CD1c-positive myeloid dendritic cell (primary cell): ENCODE results near the gene CNPY4.

Experiments
- DNase-seq: peaks from one replicate; pipeline ENCODE4 v3.0.0-alpha.2; 2016; ENCODE audit errors: extremely low spot score

Gene CNPY4

DNA sequence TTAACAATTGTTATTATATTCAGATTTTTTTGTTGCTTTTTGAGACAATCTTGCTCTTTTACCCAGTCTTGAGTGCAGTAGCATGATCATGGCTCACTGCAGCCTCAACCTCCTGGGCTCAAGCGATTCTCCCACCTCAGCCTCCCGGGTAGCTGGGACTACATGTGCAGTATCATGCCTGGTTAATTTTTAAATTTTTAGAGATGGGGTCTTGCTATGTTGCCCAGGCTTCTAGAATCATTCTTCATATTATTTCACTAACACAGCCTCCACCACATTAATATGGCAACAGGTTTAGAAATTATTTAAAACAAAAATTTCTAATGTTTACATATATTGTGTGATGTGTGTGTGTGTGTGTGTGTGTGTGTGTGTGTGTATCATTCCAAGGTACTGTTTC, 27.8 kb downstream of the CNPY4 start:
- DNase-seq = no peak

GRCh38 chr7:100148225-100148558, 28.8 kb downstream of the CNPY4 start:
- DNase-seq = no peak

GRCh38 chr7:100148559-100149328, 29.3 kb downstream of the CNPY4 start, which contains the start of gene LAMTOR4:
TSS of gene LAMTOR4 (plus strand) at chr7:100148918. CDS start at chr7:100148973, 55 bp downstream.
- peak; percentile 98 for DNase-seq

DNA sequence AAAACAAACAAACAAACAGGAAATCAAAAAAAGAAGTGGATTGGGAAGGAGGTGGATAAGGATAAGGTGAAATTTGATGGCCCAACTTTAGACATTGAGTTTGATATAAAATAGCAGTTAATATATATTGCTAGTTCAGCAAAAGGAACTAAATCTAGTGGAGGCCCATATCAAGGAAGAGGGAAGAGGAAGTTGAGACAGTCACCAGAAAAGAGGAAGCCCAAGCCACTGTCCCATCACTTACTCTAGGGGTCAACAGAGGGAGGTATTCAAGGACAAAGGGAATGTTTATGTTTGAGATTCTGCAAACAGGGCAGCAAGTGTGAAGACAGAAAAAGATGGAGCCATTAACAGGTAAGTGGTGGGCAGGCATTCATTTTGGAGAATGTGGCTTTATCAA, 33.0 kb downstream of the CNPY4 start:
- peak; percentile 72 for DNase-seq

GRCh38 chr7:100152937-100153666, 33.7 kb downstream of the CNPY4 start:
- no peak for DNase-seq

- DNase-seq = no peak
These were observed 34.5 kb downstream of the CNPY4 start for GRCh38 chr7:100153708-100154535.

- no peak for DNase-seq
These were observed 35.4 kb downstream of the CNPY4 start for GRCh38 chr7:100154651-100155491.

GRCh38 chr7:100155553-100156317, 36.3 kb downstream of the CNPY4 start:
- no peak for DNase-seq

DNA sequence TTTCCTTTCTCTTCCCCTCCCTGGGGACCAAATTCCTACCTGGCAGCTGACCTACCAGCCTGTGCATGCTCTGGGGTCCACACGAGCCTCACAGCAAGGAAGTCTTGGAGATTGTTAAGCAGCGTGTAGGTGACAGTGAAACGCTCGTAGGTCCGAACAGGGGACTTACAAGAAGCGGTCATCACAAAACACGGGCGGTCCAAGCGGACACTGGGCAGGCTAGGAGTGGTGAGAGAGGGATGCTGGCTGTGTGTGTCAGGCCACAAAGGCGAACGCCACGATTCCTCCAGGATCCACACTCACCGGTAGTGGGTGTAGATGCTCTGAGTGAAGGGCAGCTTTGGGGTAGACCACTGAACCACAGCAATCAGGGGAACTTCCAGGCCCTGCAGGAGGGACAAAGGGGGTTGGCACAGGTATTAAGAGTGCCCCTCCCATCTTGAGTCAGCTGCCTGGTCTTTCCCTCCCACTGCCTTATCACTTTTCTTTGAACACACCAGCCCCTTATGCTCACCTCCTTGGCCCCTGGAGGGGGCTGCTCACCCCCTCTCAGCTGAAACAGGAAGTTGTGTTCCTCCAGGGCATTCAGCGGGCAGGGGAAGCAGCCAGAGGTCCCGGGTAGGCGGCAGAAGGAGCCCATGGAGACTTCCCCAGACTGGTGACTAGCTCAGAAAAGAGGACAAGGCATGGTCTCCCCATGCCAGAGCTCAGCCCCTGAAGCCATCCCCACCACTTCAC, 37.1 kb downstream of the CNPY4 start:
- DNase-seq = peak; percentile 75

DNA sequence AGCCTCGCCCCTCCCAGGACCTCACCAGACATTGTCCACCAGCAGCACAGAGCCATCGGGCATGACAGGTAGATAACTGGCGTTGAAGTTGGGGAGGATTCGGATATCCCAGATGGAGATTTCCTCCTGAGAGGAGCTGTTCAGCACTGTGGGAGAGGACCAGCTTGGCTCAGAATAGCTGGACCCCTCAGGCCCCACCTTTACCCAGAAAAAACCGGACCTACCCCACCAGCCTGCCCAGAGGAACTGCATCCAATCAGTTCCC, 37.6 kb downstream of the CNPY4 start:
- DNase-seq = no peak

GRCh38 chr7:100157334-100158228, 38.1 kb downstream of the CNPY4 start:
- DNase-seq = peak; percentile 67

GRCh38 chr7:100158229-100159098, 39.0 kb downstream of the CNPY4 start, which contains the start of gene TRAPPC14:
TSS of gene TRAPPC14 (minus strand) at chr7:100158723. CDS start at chr7:100158499, 224 bp downstream.
- peak; percentile 89 for DNase-seq

GRCh38 chr7:100159099-100159623, 39.7 kb downstream of the CNPY4 start:
- DNase-seq = no peak

- no peak for DNase-seq
These were observed 40.6 kb downstream of the CNPY4 start for GRCh38 chr7:100160067-100160466.

DNA sequence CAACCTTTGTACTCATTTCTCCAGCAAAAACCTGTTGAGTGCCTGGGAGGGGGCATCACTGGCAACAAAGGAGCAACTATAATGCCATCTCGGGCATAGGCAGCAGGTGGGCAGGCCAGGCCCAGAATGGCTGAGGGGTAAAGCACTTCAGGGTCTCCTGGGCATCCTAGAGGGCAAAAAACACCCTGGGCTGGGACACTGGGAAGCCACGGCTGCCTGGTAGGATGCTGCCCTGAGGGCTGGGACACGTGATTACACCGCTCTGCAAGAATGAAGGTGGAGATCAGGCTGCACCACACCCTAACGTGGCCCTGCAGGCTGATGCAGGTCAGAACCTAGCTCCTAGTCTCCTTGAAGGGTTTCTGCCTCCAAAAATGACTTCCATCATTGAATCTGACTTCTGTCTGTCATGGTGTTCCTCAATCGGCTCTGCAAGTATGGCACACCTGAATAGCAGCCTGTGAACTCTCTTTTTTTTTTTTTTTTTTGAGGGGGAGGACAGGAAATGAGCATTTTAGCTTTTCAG, 43.6 kb downstream of the CNPY4 start:
- no peak for DNase-seq

DNA sequence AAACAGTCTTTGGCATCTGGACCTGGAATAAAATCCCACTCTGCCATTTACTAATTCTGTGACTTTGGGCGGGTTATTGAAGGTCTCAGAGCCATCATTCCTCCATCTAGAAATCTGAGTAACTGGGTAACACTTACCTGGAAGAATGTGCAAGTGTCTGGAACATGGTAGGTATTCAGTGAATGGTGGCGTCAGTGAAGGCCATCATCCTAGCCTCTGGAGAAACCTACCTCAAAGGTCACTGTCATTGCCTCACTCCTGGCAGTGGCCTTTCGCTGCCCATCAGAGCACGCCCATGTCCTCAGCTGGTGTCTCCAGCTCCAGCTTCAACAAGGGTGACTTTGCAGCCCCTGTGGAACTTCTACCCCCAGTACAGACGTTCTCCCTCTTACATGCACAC, 44.4 kb downstream of the CNPY4 start:
- DNase-seq = no peak

DNA sequence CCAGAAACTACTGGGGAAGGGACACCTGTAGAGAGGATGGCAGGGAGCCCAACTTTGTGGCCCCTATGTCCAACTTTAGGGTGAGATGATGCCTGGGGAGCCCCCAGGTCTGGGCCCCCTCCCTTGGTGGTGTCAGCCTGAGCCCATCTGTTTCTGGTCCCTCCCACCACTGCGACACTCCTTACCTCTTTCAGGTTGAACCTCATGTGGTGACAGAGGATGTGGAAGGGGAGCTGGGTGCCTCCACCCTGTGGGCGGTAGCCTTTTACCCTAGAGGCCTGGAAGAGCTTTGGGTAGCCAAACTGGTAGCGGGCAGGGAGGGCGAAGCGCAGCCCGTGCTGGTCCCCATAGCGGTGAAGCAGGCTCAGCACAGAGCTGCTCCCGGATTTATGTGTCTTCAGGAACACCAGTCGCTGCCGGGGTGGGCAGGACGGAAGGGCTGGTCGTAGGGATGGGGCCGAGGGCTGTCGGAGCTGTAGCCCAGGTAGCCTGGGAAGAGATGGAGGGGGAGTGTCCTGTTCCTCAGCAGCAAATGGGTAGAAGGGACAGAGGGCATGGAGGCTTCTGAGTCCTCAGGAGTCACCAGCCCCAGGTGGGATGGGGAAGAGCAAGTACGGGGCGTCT, 47.0 kb downstream of the CNPY4 start:
- no peak for DNase-seq
